ENCODE results near the gene ZNF860. TPM values are rescaled to one million over a fixed set of nuclear protein-coding genes. Genes with fewer than 3 reads are reported as not detected.

The ZNF860 gene
- total and polyA plus RNA-seq, 2 of the 4 experiments (the other 2 are of a cell fraction): 0.18 to 0.26 TPM

DNA sequence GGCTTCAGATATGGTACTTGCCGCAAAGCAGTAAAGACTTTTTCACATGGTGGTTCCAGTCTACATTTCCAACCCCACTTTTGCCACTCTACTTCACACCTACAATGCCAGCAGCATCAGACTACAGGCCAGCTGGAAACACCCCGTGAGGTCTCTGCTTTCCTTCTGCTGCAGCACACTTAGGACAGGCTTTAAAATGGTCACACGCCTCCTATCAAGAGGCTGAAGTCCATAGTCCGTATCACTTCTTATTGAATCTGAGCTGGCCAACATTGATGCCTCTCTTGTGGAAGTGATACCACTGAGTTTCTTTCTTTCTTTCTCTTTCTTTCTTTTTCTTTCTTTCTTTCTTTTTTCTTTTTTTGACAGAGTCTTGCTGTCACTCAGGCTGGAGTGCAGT is 59.8 kb downstream of the ZNF860 start:
- Histone ChIP-seq H3K18ac (ENCODE audit: low read depth, low read length) (no peak overlapping the region), H3K4me3 (ENCODE audit: insufficient read depth, low read depth, low read length) (no peak overlapping the region), H3K23ac (ENCODE audit: low read depth, low read length) (no peak overlapping the region), H3K56ac (ENCODE audit: extremely low read depth, insufficient read depth, low read length) (no peak overlapping the region), H3K9me3 (ENCODE audit: control insufficient read depth, insufficient read depth, low read length) (peaks cover 2% of the 10 kb centered on the region; the same call in 1 of the 2 replicates), H3K27ac (ENCODE audit: insufficient read depth, low read length) (no peak overlapping the region), H3K9ac (ENCODE audit: low read depth, low read length) (no peak overlapping the region), H2AFZ (replicated peaks; ENCODE audit: low read length, poor library complexity) (no peak overlapping the region), H3K36me3 (ENCODE audit: control insufficient read depth, insufficient read depth, low read length) (no peaks in the 10 kb centered on the region), H3K9me1 (ENCODE audit: insufficient read depth, low read length) (no peaks in the 10 kb centered on the region), H2BK120ac (ENCODE audit: low read depth, low read length) (no peak overlapping the region), H4K8ac (ENCODE audit: low read depth in 2 of 2, low read length in 2 of 2) (no peak overlapping the region), H3K4ac (ENCODE audit: low read depth, low read length) (no peak overlapping the region), H2AK5ac (ENCODE audit: low read depth, low read length) (no peak overlapping the region), H3K14ac (replicated peaks; ENCODE audit: low read depth, low read length) (no peak overlapping the region), H4K91ac (ENCODE audit: insufficient read depth, low read depth, low read length) (no peak overlapping the region), H2BK15ac (ENCODE audit: low read depth, low read length) (no peak overlapping the region), H3K79me1 (ENCODE audit: low read depth in 1 of 2, low read length in 2 of 2) (no peaks in the 10 kb centered on the region), H2AK9ac (replicated peaks; ENCODE audit: low read depth, low read length, poor library complexity) (no peak overlapping the region), H4K5ac (ENCODE audit: low read depth, low read length) (no peak overlapping the region), H3K27me3 (ENCODE audit: control insufficient read depth, insufficient read depth, low read length) (no peaks in the 10 kb centered on the region), H2BK20ac (ENCODE audit: low read depth, low read length) (no peak overlapping the region), H3K4me1 (ENCODE audit: control insufficient read depth, insufficient read depth, low read length) (no peaks in the 10 kb centered on the region), H4K20me1 (ENCODE audit: insufficient read depth, low read length) (no peaks in the 10 kb centered on the region), H3K4me2 (ENCODE audit: low read depth, low read length) (no peak overlapping the region), H2BK5ac (ENCODE audit: low read depth, low read length, poor library complexity, severe bottlenecking) (no peak overlapping the region)
- ChIA-PET POLR2A (ENCODE audit: unreplicated experiment) (no interaction called here), CTCF (no interaction called here)
- no TSS peak for BruUV-seq (replicated peaks)
- in situ Hi-C loops (cut with MboI; ENCODE audit: low sequenced_read_pairs): no loop called here
- 80% methylated on average over 1 of the region's 4 CpGs; no CpG with 5 or more reads in 1 of the 2 experiments for WGBS, 2 experiments (ENCODE audit: extremely low coverage in 2 of 2, insufficient read length in 1 of 2)
- no peak for ATAC-seq (ENCODE audit: low read depth)
- dilution Hi-C loops (cut with HindIII; ENCODE audit: low sequenced_read_pairs, unreplicated experiment): no loop called here
- intact Hi-C loops (cut with micrococcal nuclease): no loop called here
- no peak for DNase-seq
- TF ChIP-seq RCOR1 (IDR thresholded peaks at IDR 0.05; ENCODE audit: insufficient replicate concordance, low read length): no peak
- no peak for TF ChIP-seq MXI1 (IDR thresholded peaks at IDR 0.05; ENCODE audit: borderline replicate concordance, low read depth, low read length)
- TF ChIP-seq BHLHE40 (IDR thresholded peaks at IDR 0.05; ENCODE audit: low read depth, low read length): no peak
- TF ChIP-seq FOS (IDR thresholded peaks at IDR 0.05; ENCODE audit: low read depth, low read length): no peak
- TF ChIP-seq, protein P1, sequence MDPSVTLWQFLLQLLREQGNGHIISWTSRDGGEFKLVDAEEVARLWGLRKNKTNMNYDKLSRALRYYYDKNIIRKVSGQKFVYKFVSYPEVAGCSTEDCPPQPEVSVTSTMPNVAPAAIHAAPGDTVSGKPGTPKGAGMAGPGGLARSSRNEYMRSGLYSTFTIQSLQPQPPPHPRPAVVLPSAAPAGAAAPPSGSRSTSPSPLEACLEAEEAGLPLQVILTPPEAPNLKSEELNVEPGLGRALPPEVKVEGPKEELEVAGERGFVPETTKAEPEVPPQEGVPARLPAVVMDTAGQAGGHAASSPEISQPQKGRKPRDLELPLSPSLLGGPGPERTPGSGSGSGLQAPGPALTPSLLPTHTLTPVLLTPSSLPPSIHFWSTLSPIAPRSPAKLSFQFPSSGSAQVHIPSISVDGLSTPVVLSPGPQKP (IDR thresholded peaks at IDR 0.05; ENCODE audit: borderline replicate concordance, low read depth, low read length): no peak
- no peak for TF ChIP-seq SMC3 (IDR thresholded peaks at IDR 0.05; ENCODE audit: low read depth, low read length)
- no peak for TF ChIP-seq NFE2L2 (IDR thresholded peaks at IDR 0.05; ENCODE audit: low read depth, low read length)
- TF ChIP-seq, protein P2, sequence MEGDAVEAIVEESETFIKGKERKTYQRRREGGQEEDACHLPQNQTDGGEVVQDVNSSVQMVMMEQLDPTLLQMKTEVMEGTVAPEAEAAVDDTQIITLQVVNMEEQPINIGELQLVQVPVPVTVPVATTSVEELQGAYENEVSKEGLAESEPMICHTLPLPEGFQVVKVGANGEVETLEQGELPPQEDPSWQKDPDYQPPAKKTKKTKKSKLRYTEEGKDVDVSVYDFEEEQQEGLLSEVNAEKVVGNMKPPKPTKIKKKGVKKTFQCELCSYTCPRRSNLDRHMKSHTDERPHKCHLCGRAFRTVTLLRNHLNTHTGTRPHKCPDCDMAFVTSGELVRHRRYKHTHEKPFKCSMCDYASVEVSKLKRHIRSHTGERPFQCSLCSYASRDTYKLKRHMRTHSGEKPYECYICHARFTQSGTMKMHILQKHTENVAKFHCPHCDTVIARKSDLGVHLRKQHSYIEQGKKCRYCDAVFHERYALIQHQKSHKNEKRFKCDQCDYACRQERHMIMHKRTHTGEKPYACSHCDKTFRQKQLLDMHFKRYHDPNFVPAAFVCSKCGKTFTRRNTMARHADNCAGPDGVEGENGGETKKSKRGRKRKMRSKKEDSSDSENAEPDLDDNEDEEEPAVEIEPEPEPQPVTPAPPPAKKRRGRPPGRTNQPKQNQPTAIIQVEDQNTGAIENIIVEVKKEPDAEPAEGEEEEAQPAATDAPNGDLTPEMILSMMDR (conservative IDR thresholded peaks at IDR 0.05; ENCODE audit: low read depth, low read length): no peak
- TF ChIP-seq CEBPB (IDR thresholded peaks at IDR 0.05; ENCODE audit: low read depth, low read length): no peak
- no peak for TF ChIP-seq CHD1 (IDR thresholded peaks at IDR 0.05; ENCODE audit: low read depth, low read length)
- TF ChIP-seq RAD21 (IDR thresholded peaks at IDR 0.05; ENCODE audit: low read length): no peak
- no peak for TF ChIP-seq USF2 (IDR thresholded peaks at IDR 0.05; ENCODE audit: low read depth, low read length)
- no peak for TF ChIP-seq RFX5 (IDR thresholded peaks at IDR 0.05; ENCODE audit: low read depth, low read length)
- TF ChIP-seq POLR2A (IDR thresholded peaks at IDR 0.05; ENCODE audit: low read depth, low read length): no peak
- no peak for TF ChIP-seq MAFK (IDR thresholded peaks at IDR 0.05; ENCODE audit: low read depth, low read length)
- TF ChIP-seq MAZ (IDR thresholded peaks at IDR 0.05; ENCODE audit: borderline replicate concordance, low read depth, low read length): no peak

Measured in IMR-90 (cell line).